Tongue (tissue), 2 donors: ENCODE measurements around the gene KLB. TPM values are rescaled to one million over a fixed set of nuclear protein-coding genes. Genes with fewer than 3 reads are reported as not detected.

Experiments used
- DNase-seq: peaks from one replicate; pipeline ENCODE4 v3.0.0-alpha.2; 2015
- total RNA-seq: library from RNA; depleted of rRNA; stranded (reverse); fragments of >200 nt; gene quantifications from one replicate; pipeline ENCODE4 v1.2.3, GENCODE V29; 2014

The KLB gene
- total RNA-seq, 1 donor from 2014 or later: not detected

GRCh38 chr4:39464886-39465501 lies 58.3 kb downstream of the KLB start:
- peak; percentile 39 for DNase-seq

- DNase-seq: no peak
Measured at GRCh38 chr4:39466747-39467146, 60.0 kb downstream of the KLB start.

- DNase-seq: no peak
Measured at GRCh38 chr4:39467464-39467863, 60.7 kb downstream of the KLB start.

- DNase-seq: peak; percentile 84
Measured at GRCh38 chr4:39469429-39470077, 62.8 kb downstream of the KLB start.

- DNase-seq: no peak
Measured at GRCh38 chr4:39470402-39470801, 63.7 kb downstream of the KLB start.

- no peak for DNase-seq
Measured at GRCh38 chr4:39472396-39472795, 65.7 kb downstream of the KLB start.

- DNase-seq: no peak
Measured at GRCh38 chr4:39476187-39476895, 69.6 kb downstream of the KLB start.

- no peak for DNase-seq
Measured at GRCh38 chr4:39480251-39480650, 73.5 kb downstream of the KLB start.

- DNase-seq: no peak
Measured at GRCh38 chr4:39480902-39481695, 74.4 kb downstream of the KLB start.

- no peak for DNase-seq
Measured at GRCh38 chr4:39484582-39485272, 78.0 kb downstream of the KLB start.

- no peak for DNase-seq
Measured at GRCh38 chr4:39486221-39486804, 79.6 kb downstream of the KLB start.

GRCh38 chr4:39490322-39490721 lies 83.6 kb downstream of the KLB start:
- no peak for DNase-seq

GRCh38 chr4:39494354-39494753 lies 87.6 kb downstream of the KLB start:
- no peak for DNase-seq

GRCh38 chr4:39495446-39496213 lies 88.9 kb downstream of the KLB start:
- no peak for DNase-seq

GRCh38 chr4:39497909-39498726 lies 91.4 kb downstream of the KLB start:
- DNase-seq: no peak

GRCh38 chr4:39498727-39499020 lies 91.9 kb downstream of the KLB start:
- no peak for DNase-seq
